ENCODE measurements around the gene PRM1. TPM values are rescaled to one million over a fixed set of nuclear protein-coding genes. Genes with fewer than 3 reads are reported as not detected.
A peak's percentile ranks its signal among the peaks of the same experiment; 100 is the strongest.

PRM1 gene
- total RNA-seq, 1 donor: not detected

- DNase-seq (ENCODE audit: low read depth in 2 of 3, low spot score in 2 of 3): no peak
These were observed 6.2 kb downstream of the PRM1 start for GRCh38 chr16:11274964-11275363.

GRCh38 chr16:11273721-11274324 is 7.3 kb downstream of the PRM1 start:
- DNase-seq (ENCODE audit: low read depth in 2 of 3, low spot score in 2 of 3): no peak

GRCh38 chr16:11272921-11273720 is 8.0 kb downstream of the PRM1 start, which contains the start of gene PRM3:
PRM3 (minus strand) TSS chr16:11273629; CDS start chr16:11273595, 34 bp downstream.
- DNase-seq (ENCODE audit: low read depth in 2 of 3, low spot score in 2 of 3): no peak

GRCh38 chr16:11272484-11272883 is 8.6 kb downstream of the PRM1 start:
- DNase-seq (ENCODE audit: low read depth in 2 of 3, low spot score in 2 of 3): no peak

GRCh38 chr16:11271610-11272009 is 9.5 kb downstream of the PRM1 start:
- DNase-seq (ENCODE audit: low read depth in 2 of 3, low spot score in 2 of 3): no peak

GRCh38 chr16:11270602-11271162 is 10.4 kb downstream of the PRM1 start:
- no peak for DNase-seq (ENCODE audit: low read depth in 2 of 3, low spot score in 2 of 3)

- no peak for DNase-seq (ENCODE audit: low read depth in 2 of 3, low spot score in 2 of 3)
These were observed 12.2 kb downstream of the PRM1 start, which contains the start of gene TNP2 for GRCh38 chr16:11268921-11269375. TNP2 (minus strand) TSS chr16:11269325; CDS start chr16:11269262, 63 bp downstream.

- DNase-seq (ENCODE audit: low read depth in 2 of 3, low spot score in 2 of 3): no peak
These were observed 16.0 kb downstream of the PRM1 start for GRCh38 chr16:11265124-11265523.

- DNase-seq (ENCODE audit: low read depth in 2 of 3, low spot score in 2 of 3): peak in 1 of 3 donors; percentile 40
These were observed 16.8 kb downstream of the PRM1 start for GRCh38 chr16:11264155-11264832.

GRCh38 chr16:11263737-11264136 is 17.4 kb downstream of the PRM1 start:
- peak in 2 of 3 donors; percentile 62 to 81 for DNase-seq (ENCODE audit: low read depth in 2 of 3, low spot score in 2 of 3)

- no peak for DNase-seq (ENCODE audit: low read depth in 2 of 3, low spot score in 2 of 3)
These were observed 18.2 kb downstream of the PRM1 start for GRCh38 chr16:11262915-11263314.

GRCh38 chr16:11260596-11260966 is 20.5 kb downstream of the PRM1 start:
- no peak for DNase-seq (ENCODE audit: low read depth in 2 of 3, low spot score in 2 of 3)

- DNase-seq (ENCODE audit: low read depth in 2 of 3, low spot score in 2 of 3): no peak
These were observed 21.2 kb downstream of the PRM1 start for GRCh38 chr16:11259655-11260595.

- peak in 2 of 3 donors; percentile 70 to 82 for DNase-seq (ENCODE audit: low read depth in 2 of 3, low spot score in 2 of 3)
These were observed 22.3 kb downstream of the PRM1 start for GRCh38 chr16:11258553-11259492.

GRCh38 chr16:11257131-11257938 is 23.8 kb downstream of the PRM1 start:
- DNase-seq (ENCODE audit: low read depth in 2 of 3, low spot score in 2 of 3): peak in 2 of 3 donors; percentile 71 to 79

- DNase-seq (ENCODE audit: low read depth in 2 of 3, low spot score in 2 of 3): no peak
These were observed 24.4 kb downstream of the PRM1 start for GRCh38 chr16:11256661-11257130.

- DNase-seq (ENCODE audit: low read depth in 2 of 3, low spot score in 2 of 3): peak; percentile 80 to 88 (median 84)
These were observed 25.1 kb downstream of the PRM1 start, which contains the start of gene SOCS1 for GRCh38 chr16:11255737-11256660. SOCS1 (minus strand) TSS chr16:11256204; CDS start chr16:11255478, 726 bp downstream.

Data from hematopoietic multipotent progenitor cell (in vitro differentiated cells).